ENCODE results near the gene CABCOCO1.
A peak's percentile ranks its signal among the peaks of the same experiment; 100 is the strongest.

Gene CABCOCO1

DNA sequence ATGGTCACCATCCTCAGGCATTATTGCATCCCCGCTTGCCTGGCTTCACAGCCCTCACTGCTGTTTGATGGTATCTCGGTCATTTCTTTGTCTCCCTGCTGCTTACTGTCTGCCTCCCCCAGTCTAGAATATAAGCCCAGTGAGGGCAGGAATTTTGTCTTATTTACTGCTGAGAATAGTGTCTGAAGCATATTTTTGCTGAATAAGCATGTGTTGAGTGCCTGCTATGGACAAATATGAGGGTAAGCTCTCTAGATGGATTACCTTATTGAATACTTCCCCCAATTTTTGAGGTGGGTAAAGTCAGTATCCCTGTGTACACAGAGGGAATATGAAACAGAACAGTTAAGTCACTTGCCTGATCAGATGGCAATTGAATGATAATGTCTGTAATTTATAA lies 36.5 kb upstream of the CABCOCO1 start:
- ATAC-seq, result no peak
- TF ChIP-seq POU6F1 (CRISPR knock-in tag; IDR thresholded peaks at IDR 0.05; ENCODE audit: borderline replicate concordance, low read depth) (no peak), ZNF8 (CRISPR knock-in tag; IDR thresholded peaks at IDR 0.05) (no peak), CREB5 (CRISPR knock-in tag; IDR thresholded peaks at IDR 0.05; ENCODE audit: low read depth) (no peak), ZNF565 (CRISPR knock-in tag; conservative IDR thresholded peaks at IDR 0.05; ENCODE audit: low read depth) (no peak), ZFP3 (CRISPR knock-in tag; IDR thresholded peaks at IDR 0.05) (no peak), CSDC2 (CRISPR knock-in tag; IDR thresholded peaks at IDR 0.05) (no peak), TOX (CRISPR knock-in tag; IDR thresholded peaks at IDR 0.05; ENCODE audit: borderline replicate concordance) (no peak), ESRRG (CRISPR knock-in tag; IDR thresholded peaks at IDR 0.05) (no peak), PATZ1 (CRISPR knock-in tag; IDR thresholded peaks at IDR 0.05; ENCODE audit: borderline replicate concordance) (no peak), OSR1 (CRISPR knock-in tag; IDR thresholded peaks at IDR 0.05) (no peak), GLIS3 (CRISPR knock-in tag; IDR thresholded peaks at IDR 0.05) (no peak), PPARA (CRISPR knock-in tag; IDR thresholded peaks at IDR 0.05; ENCODE audit: borderline replicate concordance) (no peak), ARNTL (CRISPR knock-in tag; IDR thresholded peaks at IDR 0.05; ENCODE audit: borderline replicate concordance, low read depth) (no peak), SNAI2 (CRISPR knock-in tag; IDR thresholded peaks at IDR 0.05) (no peak)
- TF ChIP-seq, protein P1, sequence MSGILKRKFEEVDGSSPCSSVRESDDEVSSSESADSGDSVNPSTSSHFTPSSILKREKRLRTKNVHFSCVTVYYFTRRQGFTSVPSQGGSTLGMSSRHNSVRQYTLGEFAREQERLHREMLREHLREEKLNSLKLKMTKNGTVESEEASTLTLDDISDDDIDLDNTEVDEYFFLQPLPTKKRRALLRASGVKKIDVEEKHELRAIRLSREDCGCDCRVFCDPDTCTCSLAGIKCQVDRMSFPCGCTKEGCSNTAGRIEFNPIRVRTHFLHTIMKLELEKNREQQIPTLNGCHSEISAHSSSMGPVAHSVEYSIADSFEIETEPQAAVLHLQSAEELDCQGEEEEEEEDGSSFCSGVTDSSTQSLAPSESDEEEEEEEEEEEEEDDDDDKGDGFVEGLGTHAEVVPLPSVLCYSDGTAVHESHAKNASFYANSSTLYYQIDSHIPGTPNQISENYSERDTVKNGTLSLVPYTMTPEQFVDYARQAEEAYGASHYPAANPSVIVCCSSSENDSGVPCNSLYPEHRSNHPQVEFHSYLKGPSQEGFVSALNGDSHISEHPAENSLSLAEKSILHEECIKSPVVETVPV (CRISPR knock-in tag; IDR thresholded peaks at IDR 0.05), result no peak

GRCh38 chr10:61627266-61627665 lies 35.5 kb upstream of the CABCOCO1 start:
- TF ChIP-seq, protein P1 (CRISPR knock-in tag; IDR thresholded peaks at IDR 0.05), result no peak
- TF ChIP-seq ZFP30 (CRISPR knock-in tag; IDR thresholded peaks at IDR 0.05) (no peak), ZNF565 (CRISPR knock-in tag; conservative IDR thresholded peaks at IDR 0.05; ENCODE audit: low read depth) (no peak)
- ATAC-seq, result no peak

DNA sequence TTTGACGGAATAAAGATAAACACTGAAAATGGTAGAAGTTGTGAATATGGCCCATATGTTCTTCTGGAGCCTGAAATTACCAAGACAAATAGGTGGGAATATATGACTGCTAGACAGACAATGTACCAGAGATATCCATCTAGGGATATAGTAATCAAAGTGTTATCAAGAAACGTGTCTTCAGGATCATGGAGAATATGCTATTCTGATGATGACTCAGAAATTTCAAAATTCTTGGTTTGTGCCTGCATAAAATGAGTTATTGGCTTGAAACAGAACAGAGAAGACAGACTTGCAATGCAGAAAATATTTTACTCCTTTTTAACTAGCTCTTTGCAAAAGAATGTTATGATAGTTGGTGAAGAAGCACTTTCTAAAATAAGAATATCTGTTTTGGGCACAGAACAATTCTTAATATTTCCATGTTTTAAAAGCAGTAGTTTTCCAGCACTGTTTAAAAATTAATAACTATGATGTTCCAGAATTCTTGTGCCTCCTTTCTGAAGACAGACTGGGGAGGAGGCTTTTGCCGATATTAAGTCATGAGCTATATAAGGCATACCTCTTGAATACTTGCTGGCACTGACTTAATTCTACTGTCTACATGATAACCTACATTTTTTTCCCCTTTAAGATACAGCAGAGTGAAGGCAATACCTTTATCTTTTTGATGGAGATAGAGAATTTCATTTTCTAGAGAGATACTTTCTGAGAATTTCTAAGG lies 34.4 kb upstream of the CABCOCO1 start:
- TF ChIP-seq ISL1 (CRISPR knock-in tag; IDR thresholded peaks at IDR 0.05) (peak; percentile 58; the same call in 1 of the 2 replicates), ZNF565 (CRISPR knock-in tag; conservative IDR thresholded peaks at IDR 0.05; ENCODE audit: low read depth) (no peak), BACH2 (CRISPR knock-in tag; IDR thresholded peaks at IDR 0.05; ENCODE audit: borderline replicate concordance) (no peak)
- peak; percentile 72 for ATAC-seq

GRCh38 chr10:61628875-61629513 lies 33.7 kb upstream of the CABCOCO1 start:
- peak; percentile 92 for ATAC-seq
- TF ChIP-seq ISL1 (CRISPR knock-in tag; IDR thresholded peaks at IDR 0.05) (peak; percentile 60), RARB (CRISPR knock-in tag; IDR thresholded peaks at IDR 0.05) (no peak), PATZ1 (CRISPR knock-in tag; IDR thresholded peaks at IDR 0.05; ENCODE audit: borderline replicate concordance) (0 out of 2 replicates have a peak, but pooled peaks have one; percentile 21), BACH2 (CRISPR knock-in tag; IDR thresholded peaks at IDR 0.05; ENCODE audit: borderline replicate concordance) (no peak), ZNF8 (CRISPR knock-in tag; IDR thresholded peaks at IDR 0.05) (no peak), ZFP3 (CRISPR knock-in tag; IDR thresholded peaks at IDR 0.05) (no peak), TSHZ2 (CRISPR knock-in tag; IDR thresholded peaks at IDR 0.05) (no peak), ARNTL (CRISPR knock-in tag; IDR thresholded peaks at IDR 0.05; ENCODE audit: borderline replicate concordance, low read depth) (no peak), ZNF70 (CRISPR knock-in tag; IDR thresholded peaks at IDR 0.05) (no peak), OSR1 (CRISPR knock-in tag; IDR thresholded peaks at IDR 0.05) (no peak), SNAI2 (CRISPR knock-in tag; IDR thresholded peaks at IDR 0.05) (no peak)

Data from SK-N-SH treated with all-trans-retinoic acid at 6 μM for 48 hours (cell line).